OCI-LY3 (cell line): ENCODE measurements around the gene FLNC.

Experiments used
- EZH2phosphoT487 ChIP-seq: fragments of 200-600 bp; shearing (Covaris generic); IDR thresholded peaks from 2 replicates; pipeline ENCODE4 v1.6.1; 2018; ENCODE audit warnings: antibody characterized with exemption, mixed run types, low read depth
- TF ChIP-seq, protein P1 (sequence below): fragments of 200-600, 300-600 bp; sonication (generic); IDR thresholded peaks from 2 replicates; pipeline ENCODE4 v1.5.1; 2014; ENCODE audit warnings: antibody characterized with exemption, low read length, low read depth

DNA sequence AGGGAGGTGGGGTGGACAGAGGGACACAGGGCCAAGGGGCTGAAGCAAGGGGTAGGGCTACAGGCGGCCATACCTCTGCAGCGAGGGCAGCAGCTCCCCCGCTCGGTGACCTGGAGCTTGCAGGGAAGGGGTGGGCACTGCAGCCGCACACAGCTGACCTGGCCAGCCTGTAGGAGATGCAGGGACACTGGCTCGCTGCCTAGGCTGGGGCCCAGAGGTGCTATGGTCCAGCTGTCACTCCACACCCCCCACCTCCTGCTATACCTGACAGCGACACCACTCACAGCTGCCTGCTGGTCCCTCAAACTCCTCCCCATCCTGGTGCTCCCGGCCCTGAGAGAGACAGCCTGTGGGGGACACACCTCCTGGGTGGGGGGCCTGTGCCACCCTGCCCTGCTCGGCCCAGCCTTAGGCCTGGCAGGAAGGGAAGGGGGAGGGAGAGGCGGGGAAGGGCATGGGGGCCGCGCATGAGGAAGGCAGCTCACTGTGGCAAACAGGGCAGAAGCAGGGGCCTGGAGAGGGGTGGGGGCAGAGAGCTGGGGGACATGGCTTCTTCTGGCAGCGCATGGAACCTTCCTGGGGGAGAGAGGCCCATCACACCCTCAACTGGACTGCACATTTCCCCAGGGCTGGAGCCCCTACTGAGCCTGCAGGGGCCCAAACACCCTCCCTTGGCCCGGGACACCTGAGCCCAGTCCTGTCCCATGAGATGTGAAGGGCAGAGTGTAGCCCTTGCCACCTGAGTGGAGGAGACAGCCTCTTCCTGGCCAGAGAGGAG lies 56.4 kb downstream of the FLNC start:
- TF ChIP-seq, protein P1, sequence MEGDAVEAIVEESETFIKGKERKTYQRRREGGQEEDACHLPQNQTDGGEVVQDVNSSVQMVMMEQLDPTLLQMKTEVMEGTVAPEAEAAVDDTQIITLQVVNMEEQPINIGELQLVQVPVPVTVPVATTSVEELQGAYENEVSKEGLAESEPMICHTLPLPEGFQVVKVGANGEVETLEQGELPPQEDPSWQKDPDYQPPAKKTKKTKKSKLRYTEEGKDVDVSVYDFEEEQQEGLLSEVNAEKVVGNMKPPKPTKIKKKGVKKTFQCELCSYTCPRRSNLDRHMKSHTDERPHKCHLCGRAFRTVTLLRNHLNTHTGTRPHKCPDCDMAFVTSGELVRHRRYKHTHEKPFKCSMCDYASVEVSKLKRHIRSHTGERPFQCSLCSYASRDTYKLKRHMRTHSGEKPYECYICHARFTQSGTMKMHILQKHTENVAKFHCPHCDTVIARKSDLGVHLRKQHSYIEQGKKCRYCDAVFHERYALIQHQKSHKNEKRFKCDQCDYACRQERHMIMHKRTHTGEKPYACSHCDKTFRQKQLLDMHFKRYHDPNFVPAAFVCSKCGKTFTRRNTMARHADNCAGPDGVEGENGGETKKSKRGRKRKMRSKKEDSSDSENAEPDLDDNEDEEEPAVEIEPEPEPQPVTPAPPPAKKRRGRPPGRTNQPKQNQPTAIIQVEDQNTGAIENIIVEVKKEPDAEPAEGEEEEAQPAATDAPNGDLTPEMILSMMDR = no peak
- no peak for TF ChIP-seq EZH2phosphoT487
